Spleen (tissue), 11 donors: ENCODE results near the gene MYO9A. TPM values are rescaled to one million over a fixed set of nuclear protein-coding genes. Genes with fewer than 3 reads are reported as not detected.
"Not testable (repeated sequence)": the region's sequence is repeated elsewhere in the genome, so short reads cannot be mapped to it uniquely, and the experiment has no call there.

Experiments used
- DNase-seq: peaks from one replicate; pipeline ENCODE4 v3.0.0-alpha.2; 2020
- H3K27ac ChIP-seq, 8 donors: fragments of 200-600 bp; sonication (generic) in 7 of 8; 1 replicate in 4 of 8; 2 replicates in 4 of 8; pipeline versions ENCODE4 v1.5.0 to v1.8.0; 2016 to 2021; ENCODE audit warnings: inconsistent platforms in 4 of 8, mild to moderate bottlenecking in 4 of 8, moderate library complexity in 1 of 8
- H3K27me3 ChIP-seq, 7 donors: fragments of 200-600 bp; sonication (generic) in 6 of 7; replicated peaks in 1 of 7; 1 replicate in 4 of 7; 2 replicates in 3 of 7; pipeline versions ENCODE4 v1.5.0 to v1.8.0; 2016 to 2021; ENCODE audit warnings: inconsistent platforms in 3 of 7, mild to moderate bottlenecking in 1 of 7
- H3K36me3 ChIP-seq, 6 donors: fragments of 200-600 bp; sonication (generic) in 5 of 6; 1 replicate in 4 of 6; 2 replicates in 2 of 6; pipeline versions ENCODE4 v1.5.0 to v1.8.0; 2016 to 2021; ENCODE audit warnings: inconsistent platforms in 2 of 6
- H3K4me1 ChIP-seq, 6 donors: fragments of 200-600 bp; sonication (generic) in 5 of 6; 1 replicate in 3 of 6; 2 replicates in 3 of 6; pipeline versions ENCODE4 v1.5.0 to v1.8.0; 2016 to 2021; ENCODE audit warnings: inconsistent platforms in 3 of 6
- H3K4me3 ChIP-seq, 8 donors: fragments of 200-600 bp; sonication (generic) in 7 of 8; 1 replicate in 4 of 8; 2 replicates in 4 of 8; pipeline versions ENCODE4 v1.5.0 to v1.8.0; 2016 to 2021; ENCODE audit warnings: inconsistent platforms in 4 of 8, mild to moderate bottlenecking in 4 of 8, moderate library complexity in 2 of 8
- H3K9me3 ChIP-seq, 8 donors: fragments of 200-600 bp; sonication (generic) in 7 of 8; 1 replicate in 4 of 8; 2 replicates in 4 of 8; pipeline versions ENCODE4 v1.5.0 to v1.8.0; 2016 to 2021; ENCODE audit warnings: inconsistent platforms in 4 of 8
- POLR2A ChIP-seq, 3 donors: fragments of 450-650 bp; IDR thresholded peaks; one replicate each; pipeline ENCODE4 v1.5.1; 2017; ENCODE audit warnings: antibody characterized with exemption in 3 of 3, mild to moderate bottlenecking in 1 of 3
- POLR2AphosphoS5 ChIP-seq, 3 donors: sonication (generic); formaldehyde crosslinking; IDR thresholded peaks; one replicate each; pipeline ENCODE4 v1.5.1; 2017; ENCODE audit warnings: antibody characterized with exemption in 3 of 3
- WGBS, 5 donors: extraction: QIAGEN DNeasy Blood & Tissue Kit in 3 of 5; methylation state at CpG; one replicate each; pipeline versions ENCODE4 v1.1.5 to v1.1.7; 2013 to 2018; 5-methylcytosine and 5-hydroxymethylcytosine counted together
- intact Hi-C: fragments of 100-400 bp; cut with DNase I; formaldehyde crosslinking; loops from one replicate; pipeline ENCODE4 v1.15.0; 2023; ENCODE audit warnings: low total_unique reads
- polyA plus RNA-seq, 3 donors: library from polyadenylated mRNA; stranded (reverse); fragments of 200-250 nt; gene quantifications; one replicate each; pipeline ENCODE4 v1.2.1, GENCODE V29; 2013
- total RNA-seq, 7 donors: library from RNA; depleted of rRNA in 3 of 7; stranded (reverse); fragments of >200 nt in 3 of 7; fragmentation: NEBNext Ultra II Directional in 4 of 7; extraction: Animal tissue kit (Norgen Biotek cat#: 25700) in 4 of 7; gene quantifications; one replicate each; pipeline versions ENCODE4 v1.1.0 to v1.2.1, GENCODE V29; 2016 to 2021
- TF ChIP-seq, protein P1 (sequence below), 11 experiments: fragments of 200-600 bp in 7 of 11; fragments of 450-650 bp in 4 of 11; sonication (generic) in 4 of 11; IDR thresholded peaks in 8 of 11; conservative IDR thresholded peaks in 3 of 11; 1 replicate in 7 of 11; 2 replicates in 4 of 11; pipeline versions ENCODE4 v1.4.0 to v1.8.0; 2016 to 2021; ENCODE audit warnings: antibody characterized with exemption in 11 of 11, inconsistent platforms in 4 of 11, mild to moderate bottlenecking in 1 of 11
- donor health status: healthy with polysubstance abuse.
- donor health status: DM: no; HTN: no; CAD: no; lungs with moderate emphysema.
- donor health status: DM: no; HTN: no; CAD: no.
- donor health status: Bipolar disorder and iron deficiency.
- donor health status: healthy.
- donor health status: DM: no; HTN: no; CAD: no.
- donor health status: DM: yes; HTN: yes; CAD: no.

Gene MYO9A
- total and polyA plus RNA-seq, 10 donors = 1.7 to 80.9 (median 50.9) TPM

- H3K36me3 ChIP-seq = peaks cover 0 to 74% (median 18%) of the 10 kb centered on the region in 6 donors
- no peak overlapping the region for H3K4me3 ChIP-seq
- no peak for TF ChIP-seq POLR2AphosphoS5 (IDR thresholded peaks at IDR 0.05)
- TF ChIP-seq, protein P1, sequence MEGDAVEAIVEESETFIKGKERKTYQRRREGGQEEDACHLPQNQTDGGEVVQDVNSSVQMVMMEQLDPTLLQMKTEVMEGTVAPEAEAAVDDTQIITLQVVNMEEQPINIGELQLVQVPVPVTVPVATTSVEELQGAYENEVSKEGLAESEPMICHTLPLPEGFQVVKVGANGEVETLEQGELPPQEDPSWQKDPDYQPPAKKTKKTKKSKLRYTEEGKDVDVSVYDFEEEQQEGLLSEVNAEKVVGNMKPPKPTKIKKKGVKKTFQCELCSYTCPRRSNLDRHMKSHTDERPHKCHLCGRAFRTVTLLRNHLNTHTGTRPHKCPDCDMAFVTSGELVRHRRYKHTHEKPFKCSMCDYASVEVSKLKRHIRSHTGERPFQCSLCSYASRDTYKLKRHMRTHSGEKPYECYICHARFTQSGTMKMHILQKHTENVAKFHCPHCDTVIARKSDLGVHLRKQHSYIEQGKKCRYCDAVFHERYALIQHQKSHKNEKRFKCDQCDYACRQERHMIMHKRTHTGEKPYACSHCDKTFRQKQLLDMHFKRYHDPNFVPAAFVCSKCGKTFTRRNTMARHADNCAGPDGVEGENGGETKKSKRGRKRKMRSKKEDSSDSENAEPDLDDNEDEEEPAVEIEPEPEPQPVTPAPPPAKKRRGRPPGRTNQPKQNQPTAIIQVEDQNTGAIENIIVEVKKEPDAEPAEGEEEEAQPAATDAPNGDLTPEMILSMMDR (IDR thresholded peaks at IDR 0.05 in 8 of 11, conservative IDR thresholded peaks at IDR 0.05 in 3 of 11) = no peak
- TF ChIP-seq POLR2A (IDR thresholded peaks at IDR 0.05) = no peak
- WGBS, 5 donors = 91 to 97% (median 93%) methylated on average over 3 of the region's 3 CpGs
- DNase-seq = no peak
- H3K4me1 ChIP-seq = no peaks in the 10 kb centered on the region
- H3K27ac ChIP-seq = no peak overlapping the region
- intact Hi-C loops = no loop called here
- no peaks in the 10 kb centered on the region for H3K27me3 ChIP-seq
- no peaks in the 10 kb centered on the region for H3K9me3 ChIP-seq
These were observed 112.5 kb downstream of the MYO9A start for GRCh38 chr15:72005483-72005882.

GRCh38 chr15:71999807-72000206 lies 118.1 kb downstream of the MYO9A start:
- H3K27ac ChIP-seq = no peak overlapping the region
- TF ChIP-seq POLR2A (IDR thresholded peaks at IDR 0.05) (no peak), POLR2AphosphoS5 (IDR thresholded peaks at IDR 0.05) (no peak)
- TF ChIP-seq, protein P1 (IDR thresholded peaks at IDR 0.05 in 8 of 11, conservative IDR thresholded peaks at IDR 0.05 in 3 of 11) = no peak
- WGBS, 5 donors = 91 to 98% (median 96%) methylated on average over 1 of the region's 1 CpG
- H3K4me3 ChIP-seq = no peak overlapping the region
- H3K27me3 ChIP-seq = no peaks in the 10 kb centered on the region
- H3K4me1 ChIP-seq = no peaks in the 10 kb centered on the region
- no peak for DNase-seq
- peaks cover 0 to 5% (median 0%) of the 10 kb centered on the region in 8 donors for H3K9me3 ChIP-seq
- peaks cover 0 to 52% (median 0%) of the 10 kb centered on the region in 6 donors for H3K36me3 ChIP-seq
- intact Hi-C loops = no loop called here

- H3K4me3 ChIP-seq, H3K27ac ChIP-seq, H3K27me3 ChIP-seq, intact Hi-C loops, DNase-seq, H3K4me1 ChIP-seq, H3K9me3 ChIP-seq: not testable (repeated sequence)
- WGBS, 5 donors = 91 to 99% (median 97%) methylated on average over 5 to 6 of the region's 6 CpGs
- peaks cover 0 to 53% (median 0%) of the 10 kb centered on the region in 6 donors for H3K36me3 ChIP-seq
These were observed 119.2 kb downstream of the MYO9A start for GRCh38 chr15:71998717-71999116.

DNA sequence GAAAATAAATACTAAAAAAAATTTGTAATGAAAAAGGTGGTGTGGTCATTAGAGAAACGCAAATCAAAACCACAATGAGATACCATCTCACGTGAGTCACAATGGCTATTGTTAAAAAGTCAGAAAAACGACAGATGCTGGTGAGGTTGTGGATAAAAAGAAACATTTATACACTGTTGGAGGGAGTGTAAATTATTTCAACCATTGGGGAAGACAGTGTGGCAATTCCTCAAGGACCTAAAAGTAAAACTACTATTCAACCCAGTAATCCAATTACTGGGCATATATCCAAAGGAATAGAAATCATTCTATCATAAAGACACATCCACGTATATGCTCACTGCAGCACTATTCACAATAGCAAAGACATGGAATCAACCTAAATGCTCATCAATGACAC lies 120.3 kb downstream of the MYO9A start:
- Histone ChIP-seq H3K27me3 (no peaks in the 10 kb centered on the region), H3K9me3 (peaks cover 0 to 5% (median 0%) of the 10 kb centered on the region in 8 donors), H3K36me3 (peaks cover 0 to 57% (median 0%) of the 10 kb centered on the region in 6 donors), H3K27ac (no peak overlapping the region), H3K4me3 (no peak overlapping the region), H3K4me1 (no peaks in the 10 kb centered on the region)
- 83 to 89% (median 86%) methylated on average over 4 of the region's 4 CpGs for WGBS, 5 donors
- intact Hi-C loops = no loop called here
- no peak for DNase-seq
- TF ChIP-seq, protein P1 (IDR thresholded peaks at IDR 0.05 in 8 of 11, conservative IDR thresholded peaks at IDR 0.05 in 3 of 11) = no peak
- no peak for TF ChIP-seq POLR2A (IDR thresholded peaks at IDR 0.05)

DNA sequence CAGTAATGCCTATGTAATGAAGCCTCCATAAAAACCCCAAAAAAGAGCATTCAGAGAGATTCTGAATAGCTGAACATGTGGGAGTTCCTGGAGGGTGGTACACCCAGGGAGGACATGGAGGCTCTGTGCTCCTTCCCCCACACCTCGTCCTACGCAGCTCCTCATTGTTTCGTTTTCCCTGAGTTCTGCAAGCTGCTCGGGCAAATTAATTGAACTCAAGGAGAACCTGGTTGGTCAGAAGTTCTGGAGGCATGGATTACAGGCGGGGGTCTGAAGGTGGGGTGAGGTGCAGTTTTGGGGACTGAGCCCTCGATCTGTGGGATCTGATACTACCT lies 142.2 kb downstream of the MYO9A start:
- 79 to 94% (median 93%) methylated on average over 6 of the region's 6 CpGs for WGBS, 5 donors
- Histone ChIP-seq H3K4me1 (no peaks in the 10 kb centered on the region), H3K9me3 (no peaks in the 10 kb centered on the region), H3K27ac (no peak overlapping the region), H3K36me3 (peaks cover 0 to 58% (median 9%) of the 10 kb centered on the region in 6 donors), H3K27me3 (no peaks in the 10 kb centered on the region), H3K4me3 (no peak overlapping the region)
- intact Hi-C loops = no loop called here
- TF ChIP-seq POLR2AphosphoS5 (IDR thresholded peaks at IDR 0.05) (no peak), POLR2A (IDR thresholded peaks at IDR 0.05) (no peak)
- TF ChIP-seq, protein P1 (IDR thresholded peaks at IDR 0.05 in 8 of 11, conservative IDR thresholded peaks at IDR 0.05 in 3 of 11) = no peak
- DNase-seq = no peak
